SK-N-SH treated with all-trans-retinoic acid at 6 μM for 48 hours (cell line): Measurements from ENCODE around the gene CDC42BPB.

Source experiments
- ARNTL ChIP-seq: fragments of 450-650 bp; formaldehyde crosslinking; IDR thresholded peaks from 2 replicates; pipeline ENCODE4 v1.5.0; 2020; ENCODE audit warnings: low read depth, mild to moderate bottlenecking, moderate library complexity, borderline replicate concordance
- BACH2 ChIP-seq: fragments of 250-450 bp; sonication (Bioruptor Pico); IDR thresholded peaks from 2 replicates; pipeline ENCODE4 v1.9.0; 2021; ENCODE audit warnings: mild to moderate bottlenecking, borderline replicate concordance
- CREB5 ChIP-seq: fragments of 250-450 bp; sonication (Bioruptor Pico); IDR thresholded peaks from 2 replicates; pipeline ENCODE4 v1.5.1; 2020; ENCODE audit warnings: low read depth, mild to moderate bottlenecking, moderate library complexity
- CSDC2 ChIP-seq: fragments of 250-450 bp; sonication (Bioruptor Pico); IDR thresholded peaks from 2 replicates; pipeline ENCODE4 v1.5.0; 2020; ENCODE audit warnings: mild to moderate bottlenecking, moderate library complexity
- ESRRG ChIP-seq: fragments of 250-450 bp; sonication (Bioruptor Pico); IDR thresholded peaks from 2 replicates; pipeline ENCODE4 v1.6.1; 2021; ENCODE audit warnings: mild to moderate bottlenecking
- GLIS3 ChIP-seq: fragments of 250-450 bp; sonication (Bioruptor Pico); IDR thresholded peaks from 2 replicates; pipeline ENCODE4 v1.5.0; 2020; ENCODE audit warnings: mild to moderate bottlenecking, moderate library complexity
- PPARA ChIP-seq: fragments of 250-450 bp; sonication (Bioruptor Pico); IDR thresholded peaks from 2 replicates; pipeline ENCODE4 v1.5.0; 2020; ENCODE audit warnings: mild to moderate bottlenecking, borderline replicate concordance
- RARB ChIP-seq: fragments of 250-450 bp; sonication (Bioruptor Pico); IDR thresholded peaks from 2 replicates; pipeline ENCODE4 v1.8.0; 2021; ENCODE audit warnings: mild to moderate bottlenecking, moderate library complexity
- SNAI2 ChIP-seq: fragments of 250-450 bp; sonication (Bioruptor Pico); IDR thresholded peaks from 2 replicates; pipeline ENCODE4 v1.5.0; 2020; ENCODE audit warnings: mild to moderate bottlenecking, moderate library complexity
- TCF4 ChIP-seq: fragments of 250-450 bp; sonication (Bioruptor Pico); IDR thresholded peaks from 2 replicates; pipeline ENCODE4 v1.8.0; 2021; ENCODE audit warnings: mild to moderate bottlenecking, moderate library complexity, borderline replicate concordance
- TOX ChIP-seq: fragments of 250-450 bp; sonication (Bioruptor Pico); IDR thresholded peaks from 2 replicates; pipeline ENCODE4 v1.8.0; 2021; ENCODE audit warnings: mild to moderate bottlenecking, moderate library complexity, borderline replicate concordance
- ZFP3 ChIP-seq: fragments of 250-450 bp; sonication (Bioruptor Pico); IDR thresholded peaks from 2 replicates; pipeline ENCODE4 v1.5.0; 2020; ENCODE audit warnings: mild to moderate bottlenecking, moderate library complexity
- ZFP30 ChIP-seq: fragments of 450-650 bp; formaldehyde crosslinking; IDR thresholded peaks from 2 replicates; pipeline ENCODE4 v1.5.0; 2022; ENCODE audit warnings: mild to moderate bottlenecking, moderate library complexity
- ZNF70 ChIP-seq: fragments of 450-650 bp; formaldehyde crosslinking; IDR thresholded peaks from 2 replicates; pipeline ENCODE4 v1.5.0; 2020; ENCODE audit warnings: mild to moderate bottlenecking, moderate library complexity

DNA sequence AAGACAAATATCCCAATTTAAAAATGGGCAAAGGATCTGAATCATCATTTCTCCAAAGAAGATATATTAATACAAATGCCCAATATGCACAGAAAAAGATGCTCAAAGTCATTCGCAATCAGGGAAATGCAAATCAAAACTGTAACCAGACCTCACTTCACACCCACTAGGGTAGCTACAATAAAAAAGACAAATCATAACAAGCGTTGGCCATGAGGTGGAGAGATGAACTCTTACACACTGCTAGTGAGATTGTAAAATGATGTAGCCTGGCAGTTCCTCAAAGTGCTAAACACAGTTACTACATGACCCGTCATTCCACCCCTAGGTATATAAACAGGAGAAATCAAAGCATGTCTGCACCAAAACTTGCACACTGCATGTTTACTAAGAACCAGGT lies 30.4 kb downstream of the CDC42BPB start:
- TF ChIP-seq SNAI2 (CRISPR knock-in tag), result no peak
- no peak for TF ChIP-seq ZFP3 (CRISPR knock-in tag)
- no peak for TF ChIP-seq CREB5
- TF ChIP-seq BACH2 (CRISPR knock-in tag), result no peak
- no peak for TF ChIP-seq RARB
- TF ChIP-seq ESRRG (CRISPR knock-in tag), result no peak
- TF ChIP-seq GLIS3 (CRISPR knock-in tag), result no peak
- no peak for TF ChIP-seq TOX (CRISPR knock-in tag)
- no peak for TF ChIP-seq CSDC2 (CRISPR knock-in tag)
- TF ChIP-seq TCF4 (CRISPR knock-in tag), result no peak
- TF ChIP-seq PPARA (CRISPR knock-in tag), result no peak
- TF ChIP-seq ARNTL (CRISPR knock-in tag), result no peak
- no peak for TF ChIP-seq ZNF70 (CRISPR knock-in tag)
- TF ChIP-seq ZFP30 (CRISPR knock-in tag), result no peak
